B cell (primary cell): ENCODE data around the gene TBCA. TPM values are rescaled to one million over a fixed set of nuclear protein-coding genes. Genes with fewer than 3 reads are reported as not detected.

Source experiments
- ATAC-seq: fragments of 200-7000 bp; cut with Tn5 transposase; one replicate; pipeline ENCODE4 v1.10.0; 2021; ENCODE audit warnings: low read depth, mild to moderate bottlenecking, moderate number of reproducible peaks, moderate library complexity
- CTCF ChIA-PET: fragments of 350-600 bp; sonication (Branson Sonifier 250); formaldehyde crosslinking; loops from one replicate; lab custom pipeline; 2021; ENCODE audit warnings: antibody characterized with exemption, inconsistent platforms; lab: Charles Lee
- POLR2A ChIA-PET: fragments of 350-600 bp; sonication (Branson Sonifier 250); formaldehyde crosslinking; loops from one replicate; lab custom pipeline; 2021; ENCODE audit warnings: antibody characterized with exemption; lab: Charles Lee
- DNase-seq: peaks from one replicate; pipeline ENCODE4 v3.0.0; 2013
- H2AFZ ChIP-seq: 2 replicates; pipeline ENCODE4 v1.6.1; 2012; ENCODE audit warnings: mild to moderate bottlenecking, low read depth, low read length; ENCODE audit not compliant: insufficient read depth, poor library complexity, severe bottlenecking
- H3K27ac ChIP-seq, 2 donors: 1 replicate in 1 of 2; 2 replicates in 1 of 2; pipeline ENCODE4 v1.5.1; 2012 to 2013; ENCODE audit warnings: low read length in 2 of 2, mild to moderate bottlenecking in 2 of 2, moderate library complexity in 1 of 2
- H3K27me3 ChIP-seq, 4 experiments: fragments of 200-600 bp in 1 of 4; sonication (generic) in 1 of 4; replicated peaks in 1 of 4; 1 replicate in 2 of 4; 2 replicates in 2 of 4; pipeline versions ENCODE4 v1.6.1 to v1.7.0; 2013 to 2016; ENCODE audit warnings: low read length in 3 of 4, mild to moderate bottlenecking in 2 of 4, mixed read lengths in 1 of 4, moderate library complexity in 1 of 4; ENCODE audit not compliant: insufficient read depth in 4 of 4, control insufficient read depth in 3 of 4; ENCODE audit errors: control extremely low read depth in 1 of 4
- H3K36me3 ChIP-seq, 2 experiments: replicated peaks in 1 of 2; 1 replicate in 1 of 2; 2 replicates in 1 of 2; pipeline versions ENCODE4 v1.6.1 to v1.7.1; 2013; ENCODE audit warnings: low read length in 1 of 2; ENCODE audit not compliant: insufficient read depth in 2 of 2, control insufficient read depth in 1 of 2; ENCODE audit errors: control extremely low read depth in 1 of 2, extremely low read depth in 1 of 2
- H3K4me1 ChIP-seq, 2 donors: fragments of 200-600 bp in 1 of 2; sonication (generic) in 1 of 2; 1 replicate in 1 of 2; 2 replicates in 1 of 2; pipeline versions ENCODE4 v1.5.1 to v1.6.1; 2013 to 2017; ENCODE audit warnings: low read length in 2 of 2; ENCODE audit not compliant: control insufficient read depth in 2 of 2, insufficient read depth in 2 of 2
- H3K4me2 ChIP-seq: replicated peaks from 2 replicates; pipeline ENCODE3; 2012; ENCODE audit warnings: mild to moderate bottlenecking, low read depth, low read length; ENCODE audit not compliant: poor library complexity, severe bottlenecking
- H3K4me3 ChIP-seq, 5 experiments: fragments of 200-600 bp in 1 of 5; sonication (generic) in 1 of 5; 1 replicate in 3 of 5; 2 replicates in 2 of 5; pipeline versions ENCODE4 v1.5.1 to v1.7.0; 2011 to 2016; ENCODE audit warnings: low read length in 4 of 5, mild to moderate bottlenecking in 4 of 5, low read depth in 2 of 5, control low read depth in 1 of 5, moderate library complexity in 1 of 5; ENCODE audit not compliant: insufficient read depth in 1 of 5; ENCODE audit errors: control extremely low read depth in 1 of 5, extremely low read depth in 1 of 5
- H3K79me2 ChIP-seq: fragments of 200-600 bp; sonication (generic); one replicate; pipeline ENCODE4 v1.6.0; 2016; ENCODE audit warnings: low read length; ENCODE audit not compliant: control insufficient read depth, insufficient read depth
- H3K9ac ChIP-seq: fragments of 200-600 bp; sonication (generic); 2 replicates; pipeline ENCODE4 v1.6.1; 2017; ENCODE audit warnings: mild to moderate bottlenecking, low read length, moderate library complexity
- H3K9me3 ChIP-seq, 3 donors: one replicate each; pipeline versions ENCODE4 v1.6.1 to v1.7.1; 2013; ENCODE audit warnings: low read length in 2 of 3; ENCODE audit not compliant: control insufficient read depth in 2 of 3, insufficient read depth in 1 of 3; ENCODE audit errors: control extremely low read depth in 1 of 3
- H4K20me1 ChIP-seq: 2 replicates; pipeline ENCODE4 v1.6.0; 2012; ENCODE audit warnings: mild to moderate bottlenecking, low read length; ENCODE audit not compliant: insufficient read depth, control insufficient read depth, poor library complexity, severe bottlenecking
- H3K27ac Mint-ChIP-seq: one replicate; pipeline ENCODE4 v1.8.0; 2021; ENCODE audit warnings: mixed read lengths
- H3K27me3 Mint-ChIP-seq: one replicate; pipeline ENCODE4 v1.8.0; 2021; ENCODE audit warnings: mixed read lengths
- H3K4me1 Mint-ChIP-seq: one replicate; pipeline ENCODE4 v1.8.0; 2021; ENCODE audit warnings: mixed read lengths
- H3K4me3 Mint-ChIP-seq: one replicate; pipeline ENCODE4 v1.8.0; 2021; ENCODE audit warnings: mixed read lengths
- H3K9me3 Mint-ChIP-seq: one replicate; pipeline ENCODE4 v1.8.0; 2022; ENCODE audit warnings: mixed read lengths; ENCODE audit not compliant: insufficient read depth
- CTCF ChIP-seq: fragments of 200-600 bp; IDR thresholded peaks from one replicate; pipeline ENCODE4 v1.8.0; 2022; ENCODE audit warnings: antibody characterized with exemption, mild to moderate bottlenecking
- EZH2 ChIP-seq: IDR thresholded peaks from 2 replicates; pipeline ENCODE4 v1.6.1; 2012; ENCODE audit warnings: borderline replicate concordance, low read depth, mild to moderate bottlenecking, moderate library complexity, low read length; ENCODE audit not compliant: insufficient read depth, poor library complexity, severe bottlenecking
- WGBS: methylation state at CpG from one replicate; pipeline ENCODE4 v1.1.5; 2013; ENCODE audit warnings: missing lambda C conversion rate; ENCODE audit not compliant: insufficient coverage; 5-methylcytosine and 5-hydroxymethylcytosine counted together
- intact Hi-C: fragments of 100-400 bp; cut with micrococcal nuclease; formaldehyde crosslinking; loops from one replicate; pipeline ENCODE4 v1.10.0; 2022
- polyA plus RNA-seq: library from polyadenylated mRNA; depleted of rRNA; stranded (reverse); fragments of >200 nt; gene quantifications from 2 replicates; pipeline ENCODE4 v1.2.3, GENCODE V29; 2012
- total RNA-seq, 2 donors: library from RNA; stranded (reverse); fragments of 120-200 nt in 1 of 2; gene quantifications; 1 replicate in 1 of 2; 2 replicates in 1 of 2; pipeline versions ENCODE4 v1.2.3 to v1.2.4, GENCODE V29; 2013 to 2022

TBCA gene
- total and polyA plus RNA-seq, 2 donors (not counting 1 experiment from before 2014, with no cell fraction given), result 22.3 to 110 TPM

DNA sequence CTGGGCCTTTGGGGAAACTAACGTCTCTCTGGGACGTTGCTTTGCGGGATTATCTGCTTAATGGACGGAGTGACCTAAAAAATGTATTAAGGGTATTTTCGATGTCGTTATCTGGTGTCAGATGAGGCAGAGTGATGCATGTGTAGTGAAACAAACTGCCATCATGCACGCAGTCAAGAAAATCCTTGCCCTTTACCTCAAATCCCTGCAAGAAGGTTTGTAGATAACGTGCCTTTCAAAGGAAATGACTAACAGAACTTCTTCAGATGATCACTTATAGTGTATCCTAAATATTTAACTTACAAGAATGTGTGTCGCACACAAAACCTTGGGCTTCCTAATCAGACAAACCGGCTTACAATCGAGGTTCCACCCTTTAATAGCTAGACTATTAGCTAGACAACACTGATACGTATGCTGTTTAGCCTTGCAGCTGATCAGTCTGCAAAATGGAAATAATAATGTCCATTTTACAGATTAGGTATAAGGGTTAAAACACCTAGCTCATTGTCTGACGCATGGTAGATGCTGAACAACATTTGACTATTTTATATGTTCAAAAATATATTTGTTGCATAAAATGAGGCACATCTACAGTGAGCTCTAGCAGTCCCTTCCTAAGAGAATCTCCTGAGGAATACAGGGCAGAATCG is 541 bp upstream of the TBCA start:
- Histone ChIP-seq H3K27ac (peak overlapping the region; percentile 53 to 98), H3K79me2 (peaks cover 35% of the 10 kb centered on the region), H4K20me1 (peaks cover 11% of the 10 kb centered on the region), H3K4me1 (peaks cover 19 to 22% of the 10 kb centered on the region in 2 donors), H3K4me3 (peak overlapping the region; percentile 55 to 96 (median 74)), H3K9me3 (no peaks in the 10 kb centered on the region), H3K9ac (peak overlapping the region; percentile 91), H3K27me3 (no peaks in the 10 kb centered on the region), H2AFZ (peak overlapping the region; percentile 91), H3K4me2 (peak overlapping the region; percentile 85), H3K36me3 (peaks cover 0 to 4% of the 10 kb centered on the region in 2 experiments)
- ChIA-PET CTCF (interaction anchor here (0.6 kb wide), 1 partner anchor 204 kb away, joined by 4 read pairs; no protein-coding TSS in a partner anchor), POLR2A (no interaction called here)
- H3K27ac Mint-ChIP-seq, result peak overlapping the region; percentile 98
- ATAC-seq (no peak), DNase-seq (no peak)
- WGBS, result no CpG with 5 or more reads among the region's 14 CpGs
- H3K4me3 Mint-ChIP-seq, result peak overlapping the region; percentile 90
- no peaks in the 10 kb centered on the region for H3K9me3 Mint-ChIP-seq
- intact Hi-C loops, result loop anchor here (1.0 to 10.0 kb wide), 10 partner anchors 76 to 1836 kb away; partner anchors contain the start of genes AGGF1, AP3B1, ARSB and JMY
- peaks cover 28% of the 10 kb centered on the region for H3K4me1 Mint-ChIP-seq
- TF ChIP-seq EZH2 (no peak), CTCF (no peak)
- no peaks in the 10 kb centered on the region for H3K27me3 Mint-ChIP-seq
